ENCODE measurements around the gene AFF3.

DNA sequence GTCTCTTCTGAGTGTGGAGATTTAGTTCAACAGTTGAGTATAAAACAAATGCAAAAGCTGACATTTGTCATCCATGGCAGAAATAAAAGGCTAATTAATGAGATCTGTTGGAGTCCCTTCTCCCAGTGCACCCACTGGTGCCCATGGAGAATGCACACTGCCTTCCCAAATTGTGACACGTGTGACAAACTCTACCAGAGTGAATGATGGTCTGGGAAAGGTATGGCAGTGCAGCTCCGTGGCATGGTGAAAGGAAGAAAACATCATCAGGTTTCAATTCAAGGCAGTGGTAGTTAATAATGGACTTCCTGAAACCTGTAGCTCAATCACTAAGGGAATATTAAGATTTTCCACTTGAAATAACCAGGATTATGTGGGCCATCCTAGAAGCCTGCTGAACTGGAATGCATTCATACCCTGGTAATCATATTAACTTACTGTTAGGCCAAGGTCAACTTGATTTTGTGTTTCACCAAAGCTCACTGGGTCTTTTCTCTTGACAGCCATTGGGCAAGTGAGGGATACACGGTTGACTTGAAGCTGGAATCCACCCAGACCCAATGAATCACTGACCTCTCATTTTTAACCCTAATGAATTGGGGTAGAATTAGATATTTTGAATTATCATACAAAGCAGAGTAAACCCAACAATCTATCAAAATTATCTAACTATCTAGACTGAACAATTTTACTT is 167.6 kb downstream of the AFF3 start:
- TF ChIP-seq, protein P1, sequence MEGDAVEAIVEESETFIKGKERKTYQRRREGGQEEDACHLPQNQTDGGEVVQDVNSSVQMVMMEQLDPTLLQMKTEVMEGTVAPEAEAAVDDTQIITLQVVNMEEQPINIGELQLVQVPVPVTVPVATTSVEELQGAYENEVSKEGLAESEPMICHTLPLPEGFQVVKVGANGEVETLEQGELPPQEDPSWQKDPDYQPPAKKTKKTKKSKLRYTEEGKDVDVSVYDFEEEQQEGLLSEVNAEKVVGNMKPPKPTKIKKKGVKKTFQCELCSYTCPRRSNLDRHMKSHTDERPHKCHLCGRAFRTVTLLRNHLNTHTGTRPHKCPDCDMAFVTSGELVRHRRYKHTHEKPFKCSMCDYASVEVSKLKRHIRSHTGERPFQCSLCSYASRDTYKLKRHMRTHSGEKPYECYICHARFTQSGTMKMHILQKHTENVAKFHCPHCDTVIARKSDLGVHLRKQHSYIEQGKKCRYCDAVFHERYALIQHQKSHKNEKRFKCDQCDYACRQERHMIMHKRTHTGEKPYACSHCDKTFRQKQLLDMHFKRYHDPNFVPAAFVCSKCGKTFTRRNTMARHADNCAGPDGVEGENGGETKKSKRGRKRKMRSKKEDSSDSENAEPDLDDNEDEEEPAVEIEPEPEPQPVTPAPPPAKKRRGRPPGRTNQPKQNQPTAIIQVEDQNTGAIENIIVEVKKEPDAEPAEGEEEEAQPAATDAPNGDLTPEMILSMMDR (IDR thresholded peaks at IDR 0.05): no peak
- TF ChIP-seq POLR2AphosphoS5 (IDR thresholded peaks at IDR 0.05): no peak

Measured in stomach (tissue), 4 donors.